Measurements from ENCODE around the gene DRAM1. TPM values are rescaled to one million over a fixed set of nuclear protein-coding genes. Genes with fewer than 3 reads are reported as not detected.

The DRAM1 gene
- total RNA-seq, 4 donors from 2014 or later: 3.7 to 20.1 (median 8.7) TPM

DNA sequence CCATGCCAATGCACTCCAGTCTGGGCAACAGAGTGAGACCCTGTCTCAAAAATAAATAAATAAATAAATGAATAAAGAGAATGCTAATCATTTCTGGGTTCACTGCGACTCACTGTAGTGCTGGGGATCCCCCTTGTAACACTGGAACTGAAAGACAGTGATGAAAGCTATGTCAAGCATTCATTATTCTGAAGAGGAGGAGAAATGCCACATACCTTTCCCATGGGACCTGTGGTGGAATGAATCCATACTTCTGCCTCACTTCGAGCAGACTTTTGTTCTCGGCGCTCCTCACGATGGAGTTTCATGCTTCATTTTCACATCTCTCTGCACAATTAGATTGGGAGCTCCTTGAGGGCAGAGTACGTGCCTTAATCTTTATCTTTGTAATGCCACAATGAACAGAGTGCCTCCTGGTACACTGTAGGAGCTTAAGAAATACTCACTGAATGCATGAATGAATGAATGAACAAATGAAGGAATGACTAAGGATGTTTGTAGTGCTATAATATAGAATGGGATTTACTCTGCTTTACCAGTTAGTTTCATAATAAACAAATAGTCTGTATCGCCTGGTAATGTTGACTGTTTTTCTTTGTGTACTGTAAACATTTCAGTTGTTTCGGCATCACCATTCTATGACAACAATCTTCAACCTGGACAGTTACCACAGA lies 45.8 kb downstream of the DRAM1 start:
- no peak for TF ChIP-seq POLR2AphosphoS5 (IDR thresholded peaks at IDR 0.05)
- no peak for TF ChIP-seq CTCF (IDR thresholded peaks at IDR 0.05)
- TF ChIP-seq POLR2A (IDR thresholded peaks at IDR 0.05): no peak
- no peak for TF ChIP-seq EP300 (IDR thresholded peaks at IDR 0.05; ENCODE audit: low read depth)
- H3K36me3 ChIP-seq: no peaks in the 10 kb centered on the region
- intact Hi-C loops (cut with DNase I; ENCODE audit: low total_unique reads): no loop called here
- in situ Hi-C loops (cut with MboI; ENCODE audit: low pct_ligation_motif_present in 1 of 4, low pct_unique_long_range_greater_than_20kb in 1 of 4, low sequenced_read_pairs in 3 of 4): no loop called here
- H3K4me1 ChIP-seq: no peaks in the 10 kb centered on the region
- no peaks in the 10 kb centered on the region for H3K9me3 ChIP-seq
- 81 to 93% methylated on average over 4 to 8 of the region's 8 CpGs for WGBS, 2 donors (ENCODE audit: low coverage in 1 of 2)
- no peaks in the 10 kb centered on the region for H3K27me3 ChIP-seq
- no peak overlapping the region for H3K27ac ChIP-seq
- no peak overlapping the region for H3K4me3 ChIP-seq
- no peak for DNase-seq

- intact Hi-C loops (cut with DNase I; ENCODE audit: low total_unique reads) (no loop called here), in situ Hi-C loops (cut with MboI; ENCODE audit: low pct_ligation_motif_present in 1 of 4, low pct_unique_long_range_greater_than_20kb in 1 of 4, low sequenced_read_pairs in 3 of 4) (loop anchor here in 1 of 4 donors (25.0 kb wide), 1 partner anchor 563 kb away; the partner anchor contains the start of gene IGF1)
- TF ChIP-seq CTCF (IDR thresholded peaks at IDR 0.05) (no peak), EP300 (IDR thresholded peaks at IDR 0.05; ENCODE audit: low read depth) (no peak), POLR2AphosphoS5 (IDR thresholded peaks at IDR 0.05) (no peak), POLR2A (IDR thresholded peaks at IDR 0.05) (no peak)
- 60 to 100% methylated on average over 2 to 3 of the region's 3 CpGs for WGBS, 2 donors (ENCODE audit: low coverage in 1 of 2)
- Histone ChIP-seq H3K9me3 (no peaks in the 10 kb centered on the region), H3K4me1 (no peaks in the 10 kb centered on the region), H3K27me3 (no peaks in the 10 kb centered on the region), H3K27ac (peak overlapping the region; percentile 0 to 61 (median 44)), H3K36me3 (no peaks in the 10 kb centered on the region), H3K4me3 (no peak overlapping the region)
- no peak for DNase-seq
Observed at GRCh38 chr12:101924618-101925017, 47.2 kb downstream of the DRAM1 start.

DNA sequence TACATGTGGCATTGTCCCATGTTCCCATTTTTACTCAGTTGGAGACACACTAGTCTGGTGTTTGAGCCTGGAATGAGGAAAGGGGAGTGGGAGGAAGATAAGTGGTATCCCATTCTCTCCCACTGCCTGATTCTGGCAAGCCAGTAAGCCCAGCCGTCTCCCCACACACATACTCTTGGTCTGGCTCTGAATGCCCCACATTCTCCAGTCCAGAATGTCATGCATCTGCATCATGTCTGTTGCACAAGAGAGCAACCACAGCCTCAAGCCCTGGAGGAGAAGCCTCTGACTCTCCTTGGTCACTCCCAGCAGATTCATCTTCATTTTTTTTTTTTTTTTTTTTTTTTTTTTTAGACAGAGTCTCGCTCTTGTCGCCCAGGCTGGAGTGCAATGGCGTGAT lies 48.0 kb downstream of the DRAM1 start:
- no peak for TF ChIP-seq EP300 (IDR thresholded peaks at IDR 0.05; ENCODE audit: low read depth)
- TF ChIP-seq POLR2A (IDR thresholded peaks at IDR 0.05): no peak
- TF ChIP-seq POLR2AphosphoS5 (IDR thresholded peaks at IDR 0.05): peak in 2 of 3 donors; percentile 40 to 50
- TF ChIP-seq CTCF (IDR thresholded peaks at IDR 0.05): no peak
- Histone ChIP-seq H3K36me3 (no peaks in the 10 kb centered on the region), H3K4me1 (no peaks in the 10 kb centered on the region), H3K27me3 (no peaks in the 10 kb centered on the region), H3K9me3 (no peaks in the 10 kb centered on the region), H3K27ac (peak overlapping the region; percentile 0 to 61 (median 44)), H3K4me3 (no peak overlapping the region)
- in situ Hi-C loops (cut with MboI; ENCODE audit: low pct_ligation_motif_present in 1 of 4, low pct_unique_long_range_greater_than_20kb in 1 of 4, low sequenced_read_pairs in 3 of 4) (loop anchor here in 1 of 4 donors (25.0 kb wide), 1 partner anchor 562 kb away; the partner anchor contains the start of gene IGF1), intact Hi-C loops (cut with DNase I; ENCODE audit: low total_unique reads) (no loop called here)
- peak; percentile 46 for DNase-seq
- 58 to 73% methylated on average over 4 of the region's 4 CpGs for WGBS, 2 donors (ENCODE audit: low coverage in 1 of 2)

GRCh38 chr12:101925935-101926334 lies 48.6 kb downstream of the DRAM1 start:
- intact Hi-C loops (cut with DNase I; ENCODE audit: low total_unique reads) (no loop called here), in situ Hi-C loops (cut with MboI; ENCODE audit: low pct_ligation_motif_present in 1 of 4, low pct_unique_long_range_greater_than_20kb in 1 of 4, low sequenced_read_pairs in 3 of 4) (loop anchor here in 1 of 4 donors (25.0 kb wide), 1 partner anchor 561 kb away; the partner anchor contains the start of gene IGF1)
- WGBS, 2 donors (ENCODE audit: low coverage in 1 of 2): 83 to 100% methylated on average over 2 to 6 of the region's 6 CpGs
- H3K27me3 ChIP-seq: no peaks in the 10 kb centered on the region
- TF ChIP-seq POLR2A (IDR thresholded peaks at IDR 0.05): no peak
- no peak for TF ChIP-seq EP300 (IDR thresholded peaks at IDR 0.05; ENCODE audit: low read depth)
- no peak for TF ChIP-seq CTCF (IDR thresholded peaks at IDR 0.05)
- TF ChIP-seq POLR2AphosphoS5 (IDR thresholded peaks at IDR 0.05): no peak
- H3K9me3 ChIP-seq: no peaks in the 10 kb centered on the region
- DNase-seq: no peak
- H3K27ac ChIP-seq: peak overlapping the region; percentile 17 to 55 (median 28)
- H3K4me1 ChIP-seq: no peaks in the 10 kb centered on the region
- no peaks in the 10 kb centered on the region for H3K36me3 ChIP-seq
- no peak overlapping the region for H3K4me3 ChIP-seq

All from transverse colon (tissue), 4 donors.